Kidney epithelial cell (primary cell): ENCODE measurements around the gene PLXNA4. TPM values are rescaled to one million over a fixed set of nuclear protein-coding genes. Genes with fewer than 3 reads are reported as not detected.

ENCODE experiments used
- DNase-seq: peaks from one replicate; pipeline ENCODE4 v3.0.0-alpha.2; 2010; ENCODE audit warnings: low read depth
- H3K27me3 ChIP-seq: 2 replicates; pipeline ENCODE4 v1.6.0; 2011; ENCODE audit warnings: low read length; ENCODE audit not compliant: control insufficient read depth, insufficient read depth
- H3K36me3 ChIP-seq: 2 replicates; pipeline ENCODE4 v1.5.1; 2011; ENCODE audit warnings: low read length; ENCODE audit not compliant: control insufficient read depth, insufficient read depth
- H3K4me3 ChIP-seq: 2 replicates; pipeline ENCODE4 v1.5.1; 2011; ENCODE audit warnings: low read depth, mild to moderate bottlenecking, control low read depth, low read length
- CTCF ChIP-seq: IDR thresholded peaks from 2 replicates; pipeline ENCODE4 v1.5.1; 2011; ENCODE audit warnings: mild to moderate bottlenecking, moderate library complexity, low read length, control low read depth, inconsistent platforms; ENCODE audit not compliant: insufficient read depth, poor library complexity, severe bottlenecking
- total RNA-seq: library from RNA; depleted of rRNA; stranded (reverse); fragments of >200 nt; gene quantifications from 2 replicates; pipeline ENCODE4 v1.2.3, GENCODE V29; 2015

PLXNA4 gene
- total RNA-seq, 1 donor from 2014 or later, result 5.9 TPM

GRCh38 chr7:132243463-132243862, 332.8 kb downstream of the PLXNA4 start:
- H3K27me3 ChIP-seq, result peaks cover 2% of the 10 kb centered on the region
- H3K4me3 ChIP-seq, result no peak overlapping the region
- DNase-seq, result no peak
- no peaks in the 10 kb centered on the region for H3K36me3 ChIP-seq
- TF ChIP-seq CTCF, result no peak

- H3K27me3 ChIP-seq, result peaks cover 2% of the 10 kb centered on the region
- no peak for TF ChIP-seq CTCF
- H3K36me3 ChIP-seq, result no peaks in the 10 kb centered on the region
- no peak for DNase-seq
- H3K4me3 ChIP-seq, result no peak overlapping the region
Observed at GRCh38 chr7:132243051-132243450, 333.2 kb downstream of the PLXNA4 start.

- no peaks in the 10 kb centered on the region for H3K36me3 ChIP-seq
- no peak for TF ChIP-seq CTCF
- no peak for DNase-seq
- peaks cover 2% of the 10 kb centered on the region for H3K27me3 ChIP-seq
- no peak overlapping the region for H3K4me3 ChIP-seq
Observed at GRCh38 chr7:132242192-132242812, 334.0 kb downstream of the PLXNA4 start.

GRCh38 chr7:132240821-132241422, 335.3 kb downstream of the PLXNA4 start:
- peaks cover 2% of the 10 kb centered on the region for H3K27me3 ChIP-seq
- H3K36me3 ChIP-seq, result no peaks in the 10 kb centered on the region
- no peak for TF ChIP-seq CTCF
- H3K4me3 ChIP-seq, result no peak overlapping the region
- DNase-seq, result no peak

- Histone ChIP-seq H3K36me3 (no peaks in the 10 kb centered on the region), H3K4me3 (no peak overlapping the region), H3K27me3 (peaks cover 2% of the 10 kb centered on the region)
- TF ChIP-seq CTCF, result no peak
- DNase-seq, result no peak
Observed at GRCh38 chr7:132240262-132240661, 336.0 kb downstream of the PLXNA4 start.
